Measurements from ENCODE around the gene GPRC5B.

GPRC5B gene

GRCh38 chr16:19842426-19843157 lies 42.1 kb downstream of the GPRC5B start:
- no peak for DNase-seq

- DNase-seq = no peak
These were observed 43.5 kb downstream of the GPRC5B start for GRCh38 chr16:19841184-19841583.

GRCh38 chr16:19840524-19841110 lies 44.0 kb downstream of the GPRC5B start:
- DNase-seq = no peak

DNA sequence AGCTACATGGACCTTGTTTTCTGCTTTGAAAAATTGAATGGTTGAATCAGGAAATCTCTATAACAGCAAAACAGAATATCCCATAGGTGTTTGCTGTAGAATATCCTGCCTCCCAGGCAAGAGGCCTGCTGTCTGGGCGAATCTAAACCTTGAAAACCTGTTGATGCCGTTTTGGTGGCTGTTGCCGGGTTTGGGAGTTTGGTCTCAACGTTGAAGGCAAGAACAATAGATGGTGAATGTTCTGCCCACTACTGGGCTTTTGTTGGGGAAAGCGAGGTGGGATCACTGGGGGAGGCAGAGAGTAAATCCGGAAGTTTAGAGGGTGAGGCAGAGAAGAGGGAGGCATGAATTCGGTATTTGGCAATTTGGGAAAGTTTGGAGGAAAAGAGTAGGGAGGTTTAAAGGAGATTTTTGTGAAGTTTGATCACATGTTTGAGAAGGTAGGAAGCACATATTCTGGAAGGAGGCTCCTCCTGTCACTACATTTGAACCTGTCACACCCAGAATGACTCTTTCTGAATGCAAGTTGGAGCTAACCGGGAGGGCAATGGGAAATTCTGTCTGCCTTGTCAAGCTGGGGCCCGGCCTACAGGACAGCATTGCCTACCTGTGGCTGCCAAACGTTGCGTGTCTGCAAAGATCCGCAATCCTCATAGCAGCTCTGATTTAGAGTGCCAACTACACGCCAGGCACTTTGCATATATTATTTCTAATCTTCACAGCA lies 46.5 kb downstream of the GPRC5B start:
- DNase-seq = no peak

GRCh38 chr16:19837331-19837980 lies 47.2 kb downstream of the GPRC5B start:
- DNase-seq = no peak

DNA sequence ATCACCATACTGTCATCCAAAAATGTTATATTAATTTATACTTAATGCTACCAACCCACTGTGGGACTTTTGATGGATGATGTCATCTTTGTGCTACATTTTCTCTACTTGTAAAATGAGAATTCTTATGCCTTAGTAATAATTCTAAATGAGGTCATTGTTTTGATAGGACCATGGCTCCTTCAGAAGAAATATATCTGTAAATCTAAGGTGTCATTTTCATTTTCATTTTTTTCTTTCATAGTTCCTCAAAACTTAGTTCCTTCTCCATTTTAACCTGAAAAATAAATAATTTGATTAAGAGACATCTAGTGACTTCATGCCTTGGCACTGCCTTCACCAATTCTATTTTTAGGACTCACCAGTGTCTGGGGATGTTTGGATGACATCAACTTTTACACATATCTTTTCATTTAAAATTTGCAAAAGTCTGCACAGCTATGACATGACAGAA lies 48.7 kb downstream of the GPRC5B start:
- DNase-seq = no peak

DNA sequence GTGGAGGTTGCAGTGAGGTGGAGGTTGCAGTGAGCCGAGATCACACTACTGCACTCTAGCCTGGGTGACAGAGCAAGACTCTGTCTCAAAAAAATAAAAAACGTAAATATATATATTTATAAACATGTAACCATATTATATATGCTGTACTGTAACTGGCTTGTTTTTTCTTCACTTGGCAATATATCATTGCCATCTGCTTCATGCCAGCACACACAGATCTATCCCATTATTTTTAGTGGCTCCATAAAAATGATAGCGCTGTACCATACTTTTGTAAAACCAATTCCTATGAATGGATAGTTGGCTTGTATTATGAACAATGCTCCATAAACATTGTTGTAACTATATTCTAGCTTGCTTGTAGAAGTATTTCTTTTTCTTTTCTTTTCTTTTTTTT lies 49.5 kb downstream of the GPRC5B start:
- no peak for DNase-seq

- DNase-seq = no peak
These were observed 51.1 kb downstream of the GPRC5B start for GRCh38 chr16:19833581-19833980.

GRCh38 chr16:19833176-19833575 lies 51.5 kb downstream of the GPRC5B start:
- DNase-seq = no peak

GRCh38 chr16:19831678-19832077 lies 53.0 kb downstream of the GPRC5B start:
- DNase-seq = no peak

GRCh38 chr16:19830902-19831560 lies 53.6 kb downstream of the GPRC5B start:
- DNase-seq = no peak

DNA sequence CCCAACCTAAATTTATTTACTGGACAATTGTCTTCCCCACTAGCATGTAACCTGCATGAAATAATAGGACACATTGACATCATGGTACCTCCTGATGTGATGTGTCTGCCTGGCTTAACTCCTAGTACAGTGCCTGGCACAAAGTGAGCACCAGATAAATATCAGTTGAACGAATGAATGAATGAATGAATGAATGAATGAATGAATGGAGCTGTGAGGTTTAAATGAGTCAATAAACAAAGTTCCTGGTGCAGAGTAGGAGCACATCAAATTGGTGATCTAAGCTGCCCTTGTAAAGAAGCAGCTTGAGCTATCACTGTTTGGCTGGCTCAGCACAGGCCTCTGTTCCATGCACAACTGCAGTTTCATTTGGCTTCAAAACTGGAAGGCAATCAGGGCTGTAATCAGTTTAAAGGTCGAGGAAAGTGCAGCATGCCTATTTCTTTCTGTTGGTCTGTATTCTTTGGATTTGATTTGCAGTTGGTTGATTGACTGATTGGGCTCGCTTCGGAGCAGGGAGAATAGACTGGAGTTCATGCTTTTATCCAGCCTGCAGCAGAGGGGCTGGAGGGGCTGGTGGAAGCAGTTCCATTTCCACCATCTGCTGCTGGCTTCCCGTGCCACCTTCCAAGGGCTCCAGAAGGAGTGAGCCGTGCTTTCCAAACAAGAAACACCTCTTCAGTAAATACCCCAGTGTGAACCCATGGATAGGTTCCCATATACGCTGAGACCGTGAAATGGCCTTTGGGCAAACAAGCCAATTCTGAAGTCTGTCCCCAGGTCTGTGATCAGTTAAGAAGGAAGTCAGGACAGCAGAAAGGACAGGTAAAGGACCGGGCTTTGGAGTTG lies 54.6 kb downstream of the GPRC5B start:
- no peak for DNase-seq

GRCh38 chr16:19824216-19824615 lies 60.4 kb downstream of the GPRC5B start:
- no peak for DNase-seq

GRCh38 chr16:19823322-19823721 lies 61.3 kb downstream of the GPRC5B start:
- no peak for DNase-seq

DNA sequence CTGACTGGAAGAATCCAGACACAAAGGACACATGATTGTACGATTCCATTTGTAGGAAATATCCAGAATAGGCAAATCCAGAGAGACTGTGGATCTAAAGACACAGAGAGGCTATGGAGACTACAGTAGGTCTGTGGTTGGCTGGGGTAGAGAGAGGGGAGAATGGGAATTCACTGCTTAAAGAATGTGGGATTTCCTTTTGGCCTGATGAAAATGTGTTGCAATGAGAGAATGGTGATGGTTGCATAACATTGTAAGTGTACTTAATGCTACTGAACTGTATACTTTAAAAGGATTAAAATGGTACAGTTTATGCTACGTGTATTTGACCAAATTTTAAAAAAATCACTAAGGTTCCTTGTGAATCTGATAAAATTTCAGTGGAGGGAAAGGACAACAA lies 62.1 kb downstream of the GPRC5B start:
- DNase-seq = no peak

DNA sequence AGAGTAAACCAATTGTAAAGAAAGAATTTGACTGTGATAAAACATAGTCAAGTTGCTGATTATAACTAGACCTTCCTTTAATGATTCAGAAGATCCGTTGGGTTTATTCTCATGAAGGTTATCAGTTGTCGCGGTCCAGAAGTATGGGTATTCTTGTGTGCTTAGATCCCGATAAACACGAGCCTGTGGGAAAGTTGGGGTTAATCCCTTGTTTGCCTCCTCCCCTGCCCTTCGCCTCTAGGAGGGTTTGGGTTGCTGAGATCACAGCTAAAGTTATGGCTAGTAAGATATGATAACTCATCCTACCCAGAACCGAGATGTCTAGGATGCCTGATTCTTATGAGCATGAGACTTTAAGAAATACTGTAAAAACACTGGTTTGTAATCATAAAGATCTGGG lies 66.8 kb downstream of the GPRC5B start:
- no peak for DNase-seq

- no peak for DNase-seq
These were observed 67.5 kb downstream of the GPRC5B start for GRCh38 chr16:19817122-19817521.

GRCh38 chr16:19815418-19815817 lies 69.2 kb downstream of the GPRC5B start:
- no peak for DNase-seq

- DNase-seq = no peak
These were observed 71.7 kb downstream of the GPRC5B start for GRCh38 chr16:19812986-19813385.

DNA sequence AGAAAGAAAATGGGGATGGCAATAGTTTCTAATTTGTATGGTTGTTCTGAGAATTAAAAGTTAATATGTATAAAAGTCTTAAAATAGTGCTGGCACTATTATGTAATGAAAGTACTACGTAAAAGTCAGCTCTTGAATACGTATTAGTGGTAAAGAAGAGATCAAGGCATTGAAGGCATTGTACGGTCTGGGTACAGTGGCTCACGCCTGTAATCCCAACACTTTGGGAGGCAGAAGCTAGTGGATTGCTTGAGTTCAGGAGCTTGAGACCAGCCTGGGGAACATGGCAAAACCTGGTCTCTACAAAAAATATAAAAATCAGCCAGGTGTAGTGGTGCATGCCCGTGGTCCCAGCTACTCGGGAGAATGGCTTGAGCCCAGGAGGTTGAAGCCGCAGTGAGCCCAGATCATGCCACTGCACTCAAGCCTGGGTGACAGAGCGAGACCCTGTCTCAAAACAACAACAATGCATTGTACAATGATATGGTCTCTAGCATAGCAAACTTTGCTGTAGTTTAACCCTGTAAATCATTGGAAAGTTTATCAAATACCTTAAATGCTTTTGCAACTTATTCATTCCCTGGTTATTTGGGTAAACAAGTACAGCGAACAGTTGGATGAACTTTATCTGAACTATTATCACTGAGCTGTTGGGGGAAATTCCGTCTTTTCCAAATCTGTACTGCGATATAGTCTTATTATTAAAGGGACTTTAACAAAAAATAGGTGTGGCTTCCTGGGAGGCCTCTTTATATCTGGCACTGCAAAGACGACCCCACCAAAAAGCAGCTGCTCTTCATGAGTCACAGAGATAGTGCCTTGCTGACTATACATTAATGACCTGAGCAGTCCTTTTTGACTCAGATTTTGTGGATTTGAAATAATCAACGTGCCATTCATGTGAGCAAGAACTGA lies 73.6 kb downstream of the GPRC5B start:
- DNase-seq = no peak

- no peak for DNase-seq
These were observed 75.0 kb downstream of the GPRC5B start for GRCh38 chr16:19809693-19810092.
